ENCODE data around the gene COL5A3.

COL5A3 gene

GRCh38 chr19:9916719-9917118 is 93.6 kb downstream of the COL5A3 start:
- Histone ChIP-seq H2AFZ (ENCODE audit: low read length, unreplicated experiment) (no peak overlapping the region), H3K79me2 (ENCODE audit: control insufficient read depth, insufficient read depth, low read length, unreplicated experiment) (no peaks in the 10 kb centered on the region), H3K27me3 (ENCODE audit: insufficient read depth, low read length) (peaks cover 21% of the 10 kb centered on the region), H3K36me3 (ENCODE audit: insufficient read depth, low read length) (no peaks in the 10 kb centered on the region), H3K4me1 (ENCODE audit: control insufficient read depth, insufficient read depth, low read length, unreplicated experiment) (no peaks in the 10 kb centered on the region), H3K27ac (ENCODE audit: low read depth, low read length) (no peak overlapping the region), H3K4me3 (ENCODE audit: low read depth, low read length) (no peak overlapping the region)

- H3K27me3 ChIP-seq (ENCODE audit: insufficient read depth, low read length), result peaks cover 36% of the 10 kb centered on the region
- H3K4me1 ChIP-seq (ENCODE audit: control insufficient read depth, insufficient read depth, low read length, unreplicated experiment), result no peaks in the 10 kb centered on the region
- H3K79me2 ChIP-seq (ENCODE audit: control insufficient read depth, insufficient read depth, low read length, unreplicated experiment), result no peaks in the 10 kb centered on the region
- H3K27ac ChIP-seq (ENCODE audit: low read depth, low read length), result no peak overlapping the region
- no peaks in the 10 kb centered on the region for H3K36me3 ChIP-seq (ENCODE audit: insufficient read depth, low read length)
- H3K4me3 ChIP-seq (ENCODE audit: low read depth, low read length), result peak overlapping the region; percentile 72
- H2AFZ ChIP-seq (ENCODE audit: low read length, unreplicated experiment), result peak overlapping the region; percentile 23
Observed at GRCh38 chr19:9914315-9915207, 95.7 kb downstream of the COL5A3 start.

GRCh38 chr19:9914001-9914314 is 96.3 kb downstream of the COL5A3 start:
- Histone ChIP-seq H3K36me3 (ENCODE audit: insufficient read depth, low read length) (no peaks in the 10 kb centered on the region), H3K79me2 (ENCODE audit: control insufficient read depth, insufficient read depth, low read length, unreplicated experiment) (no peaks in the 10 kb centered on the region), H3K27me3 (ENCODE audit: insufficient read depth, low read length) (peaks cover 36% of the 10 kb centered on the region), H3K4me1 (ENCODE audit: control insufficient read depth, insufficient read depth, low read length, unreplicated experiment) (no peaks in the 10 kb centered on the region), H2AFZ (ENCODE audit: low read length, unreplicated experiment) (no peak overlapping the region), H3K27ac (ENCODE audit: low read depth, low read length) (no peak overlapping the region), H3K4me3 (ENCODE audit: low read depth, low read length) (peak overlapping the region; percentile 72)

- no peaks in the 10 kb centered on the region for H3K79me2 ChIP-seq (ENCODE audit: control insufficient read depth, insufficient read depth, low read length, unreplicated experiment)
- no peak overlapping the region for H3K27ac ChIP-seq (ENCODE audit: low read depth, low read length)
- H3K36me3 ChIP-seq (ENCODE audit: insufficient read depth, low read length), result no peaks in the 10 kb centered on the region
- H2AFZ ChIP-seq (ENCODE audit: low read length, unreplicated experiment), result no peak overlapping the region
- H3K27me3 ChIP-seq (ENCODE audit: insufficient read depth, low read length), result peaks cover 36% of the 10 kb centered on the region
- H3K4me1 ChIP-seq (ENCODE audit: control insufficient read depth, insufficient read depth, low read length, unreplicated experiment), result no peaks in the 10 kb centered on the region
- peak overlapping the region; percentile 61 for H3K4me3 ChIP-seq (ENCODE audit: low read depth, low read length)
Observed at GRCh38 chr19:9913237-9914000, 96.9 kb downstream of the COL5A3 start.

GRCh38 chr19:9912551-9913236 is 97.6 kb downstream of the COL5A3 start:
- H3K4me3 ChIP-seq (ENCODE audit: low read depth, low read length), result no peak overlapping the region
- H3K27ac ChIP-seq (ENCODE audit: low read depth, low read length), result no peak overlapping the region
- no peak overlapping the region for H2AFZ ChIP-seq (ENCODE audit: low read length, unreplicated experiment)
- peaks cover 36% of the 10 kb centered on the region for H3K27me3 ChIP-seq (ENCODE audit: insufficient read depth, low read length)
- H3K4me1 ChIP-seq (ENCODE audit: control insufficient read depth, insufficient read depth, low read length, unreplicated experiment), result no peaks in the 10 kb centered on the region
- H3K36me3 ChIP-seq (ENCODE audit: insufficient read depth, low read length), result no peaks in the 10 kb centered on the region
- H3K79me2 ChIP-seq (ENCODE audit: control insufficient read depth, insufficient read depth, low read length, unreplicated experiment), result no peaks in the 10 kb centered on the region

GRCh38 chr19:9911524-9912185 is 98.6 kb downstream of the COL5A3 start:
- peaks cover 36% of the 10 kb centered on the region for H3K27me3 ChIP-seq (ENCODE audit: insufficient read depth, low read length)
- no peak overlapping the region for H3K27ac ChIP-seq (ENCODE audit: low read depth, low read length)
- H2AFZ ChIP-seq (ENCODE audit: low read length, unreplicated experiment), result no peak overlapping the region
- H3K4me3 ChIP-seq (ENCODE audit: low read depth, low read length), result no peak overlapping the region
- no peaks in the 10 kb centered on the region for H3K4me1 ChIP-seq (ENCODE audit: control insufficient read depth, insufficient read depth, low read length, unreplicated experiment)
- H3K36me3 ChIP-seq (ENCODE audit: insufficient read depth, low read length), result no peaks in the 10 kb centered on the region
- H3K79me2 ChIP-seq (ENCODE audit: control insufficient read depth, insufficient read depth, low read length, unreplicated experiment), result no peaks in the 10 kb centered on the region

GRCh38 chr19:9910625-9911024 is 99.7 kb downstream of the COL5A3 start:
- Histone ChIP-seq H3K79me2 (ENCODE audit: control insufficient read depth, insufficient read depth, low read length, unreplicated experiment) (no peaks in the 10 kb centered on the region), H3K36me3 (ENCODE audit: insufficient read depth, low read length) (no peaks in the 10 kb centered on the region), H3K4me1 (ENCODE audit: control insufficient read depth, insufficient read depth, low read length, unreplicated experiment) (no peaks in the 10 kb centered on the region), H3K27ac (ENCODE audit: low read depth, low read length) (no peak overlapping the region), H3K27me3 (ENCODE audit: insufficient read depth, low read length) (peaks cover 36% of the 10 kb centered on the region), H3K4me3 (ENCODE audit: low read depth, low read length) (no peak overlapping the region), H2AFZ (ENCODE audit: low read length, unreplicated experiment) (no peak overlapping the region)

Measured in ACC112 (cell line).